Spleen (tissue), 11 donors: ENCODE results near the gene FMNL1. TPM values are rescaled to one million over a fixed set of nuclear protein-coding genes. Genes with fewer than 3 reads are reported as not detected.

ENCODE experiments used
- DNase-seq: peaks from one replicate; pipeline ENCODE4 v3.0.0-alpha.2; 2020
- H3K27ac ChIP-seq, 8 donors: fragments of 200-600 bp; sonication (generic) in 7 of 8; 1 replicate in 4 of 8; 2 replicates in 4 of 8; pipeline versions ENCODE4 v1.5.0 to v1.8.0; 2016 to 2021; ENCODE audit warnings: inconsistent platforms in 4 of 8, mild to moderate bottlenecking in 4 of 8, moderate library complexity in 1 of 8
- H3K27me3 ChIP-seq, 7 donors: fragments of 200-600 bp; sonication (generic) in 6 of 7; replicated peaks in 1 of 7; 1 replicate in 4 of 7; 2 replicates in 3 of 7; pipeline versions ENCODE4 v1.5.0 to v1.8.0; 2016 to 2021; ENCODE audit warnings: inconsistent platforms in 3 of 7, mild to moderate bottlenecking in 1 of 7
- H3K36me3 ChIP-seq, 6 donors: fragments of 200-600 bp; sonication (generic) in 5 of 6; 1 replicate in 4 of 6; 2 replicates in 2 of 6; pipeline versions ENCODE4 v1.5.0 to v1.8.0; 2016 to 2021; ENCODE audit warnings: inconsistent platforms in 2 of 6
- H3K4me1 ChIP-seq, 6 donors: fragments of 200-600 bp; sonication (generic) in 5 of 6; 1 replicate in 3 of 6; 2 replicates in 3 of 6; pipeline versions ENCODE4 v1.5.0 to v1.8.0; 2016 to 2021; ENCODE audit warnings: inconsistent platforms in 3 of 6
- H3K4me3 ChIP-seq, 8 donors: fragments of 200-600 bp; sonication (generic) in 7 of 8; 1 replicate in 4 of 8; 2 replicates in 4 of 8; pipeline versions ENCODE4 v1.5.0 to v1.8.0; 2016 to 2021; ENCODE audit warnings: inconsistent platforms in 4 of 8, mild to moderate bottlenecking in 4 of 8, moderate library complexity in 2 of 8
- H3K9me3 ChIP-seq, 8 donors: fragments of 200-600 bp; sonication (generic) in 7 of 8; 1 replicate in 4 of 8; 2 replicates in 4 of 8; pipeline versions ENCODE4 v1.5.0 to v1.8.0; 2016 to 2021; ENCODE audit warnings: inconsistent platforms in 4 of 8
- CTCF ChIP-seq, 11 experiments: fragments of 200-600 bp in 7 of 11; fragments of 450-650 bp in 4 of 11; sonication (generic) in 4 of 11; IDR thresholded peaks in 8 of 11; conservative IDR thresholded peaks in 3 of 11; 1 replicate in 7 of 11; 2 replicates in 4 of 11; pipeline versions ENCODE4 v1.4.0 to v1.8.0; 2016 to 2021; ENCODE audit warnings: antibody characterized with exemption in 11 of 11, inconsistent platforms in 4 of 11, mild to moderate bottlenecking in 1 of 11
- POLR2A ChIP-seq, 3 donors: fragments of 450-650 bp; IDR thresholded peaks; one replicate each; pipeline ENCODE4 v1.5.1; 2017; ENCODE audit warnings: antibody characterized with exemption in 3 of 3, mild to moderate bottlenecking in 1 of 3
- POLR2AphosphoS5 ChIP-seq, 3 donors: sonication (generic); formaldehyde crosslinking; IDR thresholded peaks; one replicate each; pipeline ENCODE4 v1.5.1; 2017; ENCODE audit warnings: antibody characterized with exemption in 3 of 3
- WGBS, 5 donors: extraction: QIAGEN DNeasy Blood & Tissue Kit in 3 of 5; methylation state at CpG; one replicate each; pipeline versions ENCODE4 v1.1.5 to v1.1.7; 2013 to 2018; 5-methylcytosine and 5-hydroxymethylcytosine counted together
- intact Hi-C: fragments of 100-400 bp; cut with DNase I; formaldehyde crosslinking; loops from one replicate; pipeline ENCODE4 v1.15.0; 2023; ENCODE audit warnings: low total_unique reads
- polyA plus RNA-seq, 3 donors: library from polyadenylated mRNA; stranded (reverse); fragments of 200-250 nt; gene quantifications; one replicate each; pipeline ENCODE4 v1.2.1, GENCODE V29; 2013
- total RNA-seq, 7 donors: library from RNA; depleted of rRNA in 3 of 7; stranded (reverse); fragments of >200 nt in 3 of 7; fragmentation: NEBNext Ultra II Directional in 4 of 7; extraction: Animal tissue kit (Norgen Biotek cat#: 25700) in 4 of 7; gene quantifications; one replicate each; pipeline versions ENCODE4 v1.1.0 to v1.2.1, GENCODE V29; 2016 to 2021
- donor health status: healthy with polysubstance abuse.
- donor health status: DM: no; HTN: no; CAD: no; lungs with moderate emphysema.
- donor health status: DM: no; HTN: no; CAD: no.
- donor health status: Bipolar disorder and iron deficiency.
- donor health status: healthy.
- donor health status: DM: no; HTN: no; CAD: no.
- donor health status: DM: yes; HTN: yes; CAD: no.

Gene FMNL1
- total and polyA plus RNA-seq, 10 donors, result 40.8 to 281 (median 142) TPM

- DNase-seq, result no peak
- Histone ChIP-seq H3K4me1 (peaks cover 15 to 80% (median 40%) of the 10 kb centered on the region in 6 donors), H3K36me3 (peaks cover 0 to 79% (median 67%) of the 10 kb centered on the region in 6 donors), H3K9me3 (no peaks in the 10 kb centered on the region), H3K27ac (peak overlapping the region in 2 of 8 donors; percentile 4 to 21), H3K4me3 (no peak overlapping the region), H3K27me3 (peaks cover 0 to 27% (median 9%) of the 10 kb centered on the region in 7 donors)
- no peak for TF ChIP-seq POLR2A (IDR thresholded peaks at IDR 0.05)
- TF ChIP-seq POLR2AphosphoS5 (IDR thresholded peaks at IDR 0.05), result peak in 2 of 3 donors; percentile 16 to 44
- 88 to 94% (median 94%) methylated on average over 17 to 21 of the region's 21 CpGs for WGBS, 5 donors
- intact Hi-C loops, result no loop called here
Observed at GRCh38 chr17:45244725-45245656, 23.3 kb downstream of the FMNL1 start.

- peak overlapping the region in 1 of 8 donors; percentile 94 for H3K4me3 ChIP-seq
- H3K27me3 ChIP-seq, result peaks cover 0 to 16% (median under 1%) of the 10 kb centered on the region in 7 donors
- no peak for DNase-seq
- intact Hi-C loops, result no loop called here
- H3K9me3 ChIP-seq, result no peaks in the 10 kb centered on the region
- no peak for TF ChIP-seq CTCF (IDR thresholded peaks at IDR 0.05 in 8 of 11, conservative IDR thresholded peaks at IDR 0.05 in 3 of 11)
- TF ChIP-seq POLR2AphosphoS5 (IDR thresholded peaks at IDR 0.05), result peak in 1 of 3 donors; percentile 6
- TF ChIP-seq POLR2A (IDR thresholded peaks at IDR 0.05), result no peak
- peak overlapping the region in 4 of 8 donors; percentile 87 to 94 (median 92) for H3K27ac ChIP-seq
- peaks cover 15 to 80% (median 38%) of the 10 kb centered on the region in 6 donors for H3K4me1 ChIP-seq
- 69 to 91% (median 78%) methylated on average over 8 of the region's 8 CpGs for WGBS, 5 donors
- peaks cover 0 to 77% (median 53%) of the 10 kb centered on the region in 6 donors for H3K36me3 ChIP-seq
Observed at GRCh38 chr17:45246338-45246737, 24.7 kb downstream of the FMNL1 start.

- intact Hi-C loops, result no loop called here
- Histone ChIP-seq H3K4me1 (peaks cover 15 to 78% (median 36%) of the 10 kb centered on the region in 6 donors), H3K36me3 (peaks cover 0 to 71% (median 49%) of the 10 kb centered on the region in 6 donors), H3K27me3 (peaks cover 0 to 10% (median 0%) of the 10 kb centered on the region in 7 donors), H3K9me3 (no peaks in the 10 kb centered on the region), H3K27ac (peak overlapping the region; percentile 82 to 94 (median 88)), H3K4me3 (peak overlapping the region; percentile 25 to 94 (median 66))
- peak; percentile 88 for DNase-seq
- 11 to 38% (median 28%) methylated on average over 20 to 33 of the region's 33 CpGs for WGBS, 5 donors
- TF ChIP-seq CTCF (IDR thresholded peaks at IDR 0.05 in 8 of 11, conservative IDR thresholded peaks at IDR 0.05 in 3 of 11), result peak in 7 of 11 experiments; percentile 21 to 56 (median 43)
- TF ChIP-seq POLR2A (IDR thresholded peaks at IDR 0.05), result no peak
- peak in 1 of 3 donors; percentile 1 for TF ChIP-seq POLR2AphosphoS5 (IDR thresholded peaks at IDR 0.05)
Observed at GRCh38 chr17:45246861-45247428, 25.3 kb downstream of the FMNL1 start.

GRCh38 chr17:45247429-45248131 is 25.9 kb downstream of the FMNL1 start:
- H3K4me1 ChIP-seq, result peaks cover 15 to 78% (median 36%) of the 10 kb centered on the region in 6 donors

More at GRCh38 chr17:45247429-45248131, 25.9 kb downstream of the FMNL1 start:
- peaks cover 0 to 6% (median 0%) of the 10 kb centered on the region in 7 donors for H3K27me3 ChIP-seq
- DNase-seq, result peak; percentile 99
- intact Hi-C loops, result no loop called here
- peaks cover 0 to 64% (median 43%) of the 10 kb centered on the region in 6 donors for H3K36me3 ChIP-seq
- H3K4me3 ChIP-seq, result peak overlapping the region; percentile 25 to 94 (median 66)
- H3K9me3 ChIP-seq, result no peaks in the 10 kb centered on the region
- H3K27ac ChIP-seq, result peak overlapping the region; percentile 82 to 94 (median 88)
- TF ChIP-seq CTCF (IDR thresholded peaks at IDR 0.05 in 8 of 11, conservative IDR thresholded peaks at IDR 0.05 in 3 of 11) (peak in 1 of 11 experiments; percentile 17), POLR2A (IDR thresholded peaks at IDR 0.05) (no peak), POLR2AphosphoS5 (IDR thresholded peaks at IDR 0.05) (peak; percentile 78 to 92 (median 82))
- whole genome bisulfite sequencing, 5 donors, result 0 to 1% (median 0%) methylated on average over 34 to 61 of the region's 61 CpGs
